Ishikawa (cell line): ENCODE data around the gene BCL6.

Experiments used
- CREB1 ChIP-seq: IDR thresholded peaks from 2 replicates; pipeline ENCODE4 v1.6.1; 2012; ENCODE audit warnings: low read depth
- EP300 ChIP-seq: IDR thresholded peaks from 2 replicates; pipeline ENCODE4 v1.6.1; 2012; ENCODE audit warnings: borderline replicate concordance
- MAX ChIP-seq: IDR thresholded peaks from 2 replicates; pipeline ENCODE4 v1.6.1; 2012
- NFIC ChIP-seq: IDR thresholded peaks from 2 replicates; pipeline ENCODE4 v1.6.1; 2012
- RAD21 ChIP-seq: IDR thresholded peaks from 2 replicates; pipeline ENCODE4 v1.6.1; 2012; ENCODE audit warnings: low read depth
- REST ChIP-seq: IDR thresholded peaks from 2 replicates; pipeline ENCODE4 v1.6.1; 2012; ENCODE audit warnings: low read depth, mild to moderate bottlenecking

GRCh38 chr3:187736418-187736871 lies 8.8 kb downstream of the BCL6 start:
- TF ChIP-seq RAD21 (no peak), EP300 (no peak), CREB1 (no peak), MAX (no peak), REST (no peak), NFIC (no peak)
